BJ (cell line): Measurements from ENCODE around the gene PNLIP. TPM values are rescaled to one million over a fixed set of nuclear protein-coding genes. Genes with fewer than 3 reads are reported as not detected.

ENCODE experiments used
- CTCF ChIA-PET: fragments of 350-600 bp; formaldehyde crosslinking; extraction: SDS; loops from one replicate; lab custom pipeline; 2021; ENCODE audit warnings: antibody characterized with exemption, inconsistent platforms; lab: Yijun Ruan, JAX
- POLR2A ChIA-PET: fragments of 300-600 bp; sonication (Branson Sonifier 250); formaldehyde crosslinking; extraction: SDS; loops from one replicate; lab custom pipeline; 2021; ENCODE audit warnings: antibody characterized with exemption; lab: Charles Lee
- DNase-seq: peaks from one replicate; pipeline ENCODE4 v3.0.0-alpha.2; 2011; ENCODE audit warnings: low read depth
- H3K27me3 ChIP-seq: 2 replicates; pipeline ENCODE4 v1.6.0; 2011; ENCODE audit warnings: low read length; ENCODE audit not compliant: control insufficient read depth, insufficient read depth
- H3K36me3 ChIP-seq: 2 replicates; pipeline ENCODE4 v1.5.1; 2011; ENCODE audit warnings: low read length; ENCODE audit not compliant: control insufficient read depth, insufficient read depth
- H3K4me3 ChIP-seq: 2 replicates; pipeline ENCODE4 v1.5.1; 2011; ENCODE audit warnings: low read depth, mild to moderate bottlenecking, control low read depth, low read length
- CTCF ChIP-seq: IDR thresholded peaks from 2 replicates; pipeline ENCODE4 v1.5.1; 2011; ENCODE audit warnings: low read depth, mild to moderate bottlenecking, control low read depth, inconsistent platforms, low read length, moderate library complexity; ENCODE audit not compliant: insufficient read depth
- polyA plus RNA-seq: library from polyadenylated mRNA; depleted of rRNA; stranded (reverse); fragments of >200 nt; gene quantifications from 2 replicates; pipeline ENCODE4 v1.2.3, GENCODE V29; 2011

PNLIP gene
- polyA plus RNA-seq, 1 experiment: not detected

DNA sequence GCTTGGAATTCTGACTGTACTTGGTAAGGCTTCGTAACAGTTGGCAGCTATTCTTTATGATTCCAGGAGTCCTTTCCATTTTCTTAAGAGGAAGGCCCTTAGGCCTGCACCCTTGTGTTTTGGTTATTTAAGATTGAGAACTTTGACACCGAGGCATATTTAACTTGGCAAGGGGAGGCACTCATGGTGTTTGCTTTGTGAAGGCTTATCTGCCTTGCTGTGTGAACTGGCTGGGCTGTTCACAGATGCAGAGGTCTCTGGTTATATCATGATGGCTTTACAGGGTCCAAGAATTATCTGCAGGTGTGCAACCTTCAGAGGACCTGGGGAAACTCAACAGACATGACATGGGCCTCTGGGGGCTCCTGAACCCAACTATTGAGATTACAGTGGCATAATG is 44.2 kb downstream of the PNLIP start:
- ChIA-PET POLR2A (no interaction called here), CTCF (no interaction called here)
- Histone ChIP-seq H3K36me3 (no peaks in the 10 kb centered on the region), H3K27me3 (no peaks in the 10 kb centered on the region), H3K4me3 (no peak overlapping the region)
- DNase-seq: no peak
- no peak for TF ChIP-seq CTCF

- Histone ChIP-seq H3K4me3 (no peak within 1 kb of the TSS), H3K27me3 (no peaks in the 10 kb centered on the region), H3K36me3 (no peaks in the 10 kb centered on the region)
- DNase-seq: no peak
- no peak for TF ChIP-seq CTCF
- ChIA-PET POLR2A (no interaction called here), CTCF (no interaction called here)
These were observed 45.1 kb downstream of the PNLIP start, which contains the start of gene PNLIPRP1 for GRCh38 chr10:116590590-116591444. Gene PNLIPRP1 (plus strand): TSS chr10:116590959. CDS start chr10:116591130, 171 bp downstream.

GRCh38 chr10:116593139-116593740 is 47.5 kb downstream of the PNLIP start:
- Histone ChIP-seq H3K4me3 (no peak overlapping the region), H3K36me3 (no peaks in the 10 kb centered on the region), H3K27me3 (no peaks in the 10 kb centered on the region)
- no peak for DNase-seq
- POLR2A ChIA-PET: no interaction called here
- TF ChIP-seq CTCF: no peak
- CTCF ChIA-PET: no interaction called here

DNA sequence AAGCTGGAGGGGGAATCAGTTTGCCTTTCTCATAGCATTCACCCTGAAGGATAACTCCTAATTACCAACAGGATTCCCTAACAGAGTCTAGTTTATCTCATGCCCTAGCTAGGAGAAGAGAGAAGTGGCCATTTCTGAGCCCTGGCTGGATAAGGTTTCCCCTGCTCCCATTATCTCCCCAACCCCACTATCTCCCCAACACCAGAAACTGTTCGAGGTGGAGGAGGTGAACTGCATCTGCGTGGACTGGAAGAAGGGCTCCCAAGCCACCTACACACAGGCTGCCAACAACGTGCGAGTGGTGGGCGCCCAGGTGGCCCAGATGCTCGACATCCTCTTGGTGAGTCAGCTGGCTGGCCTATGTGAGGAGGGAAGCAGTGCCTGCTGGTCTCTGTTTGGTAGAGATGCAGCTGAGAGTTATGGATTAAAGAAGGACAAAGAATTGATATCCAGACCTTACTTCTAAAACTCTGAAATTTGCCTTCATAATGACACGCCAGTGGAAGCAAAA is 48.8 kb downstream of the PNLIP start:
- CTCF ChIA-PET: no interaction called here
- POLR2A ChIA-PET: no interaction called here
- Histone ChIP-seq H3K27me3 (no peaks in the 10 kb centered on the region), H3K36me3 (no peaks in the 10 kb centered on the region), H3K4me3 (no peak overlapping the region)
- TF ChIP-seq CTCF: no peak
- DNase-seq: no peak

- DNase-seq: no peak
- H3K36me3 ChIP-seq: no peaks in the 10 kb centered on the region
- H3K27me3 ChIP-seq: no peaks in the 10 kb centered on the region
- CTCF ChIA-PET: no interaction called here
- no peak for TF ChIP-seq CTCF
- H3K4me3 ChIP-seq: no peak overlapping the region
- POLR2A ChIA-PET: no interaction called here
These were observed 50.3 kb downstream of the PNLIP start for GRCh38 chr10:116596062-116596461.
